Transverse colon (tissue), 4 donors: ENCODE results near the gene FOXA1.

ENCODE experiments used
- CTCF ChIP-seq, 5 experiments: fragments of 200-600 bp in 3 of 5; fragments of 450-650 bp in 2 of 5; sonication (generic) in 3 of 5; IDR thresholded peaks; 1 replicate in 2 of 5; 2 replicates in 3 of 5; pipeline ENCODE4 v1.5.1; 2016 to 2017; ENCODE audit warnings: antibody characterized with exemption in 5 of 5, inconsistent platforms in 3 of 5, mild to moderate bottlenecking in 2 of 5, moderate library complexity in 1 of 5
- EP300 ChIP-seq: sonication (generic); formaldehyde crosslinking; IDR thresholded peaks from one replicate; pipeline ENCODE4 v1.6.1; 2017; ENCODE audit warnings: antibody characterized with exemption, low read depth
- POLR2A ChIP-seq: fragments of 450-650 bp; IDR thresholded peaks from one replicate; pipeline ENCODE4 v1.6.1; 2016; ENCODE audit warnings: antibody characterized with exemption, mild to moderate bottlenecking, moderate library complexity
- POLR2AphosphoS5 ChIP-seq, 3 donors: sonication (generic); formaldehyde crosslinking; IDR thresholded peaks; one replicate each; pipeline ENCODE4 v1.6.1; 2016; ENCODE audit warnings: antibody characterized with exemption in 3 of 3

GRCh38 chr14:37544407-37544806 is 50.6 kb downstream of the FOXA1 start:
- no peak for TF ChIP-seq POLR2AphosphoS5 (IDR thresholded peaks at IDR 0.05)
- no peak for TF ChIP-seq CTCF (IDR thresholded peaks at IDR 0.05)
- no peak for TF ChIP-seq EP300
- TF ChIP-seq POLR2A, result no peak
